ENCODE measurements around the gene KLHL21.
A peak's percentile ranks its signal among the peaks of the same experiment; 100 is the strongest.
"Not testable (repeated sequence)": the region's sequence is repeated elsewhere in the genome, so short reads cannot be mapped to it uniquely, and the experiment has no call there.

The KLHL21 gene

DNA sequence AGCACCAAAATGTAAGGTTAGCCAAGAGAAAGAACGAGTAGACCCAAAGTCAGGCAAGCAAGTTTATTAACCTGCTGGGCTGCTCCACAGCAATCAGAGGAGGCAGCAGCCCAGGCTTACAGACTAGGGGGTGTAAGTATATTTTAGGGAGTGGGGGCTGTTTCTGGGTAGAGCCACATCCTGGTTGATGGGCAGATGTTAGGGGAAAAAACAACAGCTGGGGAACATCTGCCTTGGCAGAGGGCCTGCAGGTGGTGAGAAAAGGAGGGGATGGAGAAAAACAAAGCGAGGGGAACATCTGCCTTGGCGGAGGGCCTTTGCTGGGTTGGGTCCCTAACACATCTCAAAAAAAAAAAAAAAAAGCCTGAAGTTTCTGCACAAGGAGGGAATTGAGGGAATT, 32.6 kb downstream of the KLHL21 start:
- TF ChIP-seq POLR2AphosphoS5 (IDR thresholded peaks at IDR 0.05; ENCODE audit: borderline replicate concordance, low read depth, low read length): no peak
- no peak for TF ChIP-seq FOXP2 (optimal IDR thresholded peaks at IDR 0.05; ENCODE audit: control extremely low read depth, extremely low read length, insufficient read depth)
- no peak for TF ChIP-seq EZH2 (IDR thresholded peaks at IDR 0.05)
- no peak overlapping the region for H3K4me3 ChIP-seq
- no peak overlapping the region for H3K27ac ChIP-seq
- H3K9me3 ChIP-seq (ENCODE audit: low read depth, low read length): no peaks in the 10 kb centered on the region
- no peak overlapping the region for H3K9ac ChIP-seq (ENCODE audit: insufficient read length)
- DNase-seq (ENCODE audit: low read depth, low spot score): no peak
- H3K36me3 ChIP-seq (ENCODE audit: insufficient read depth, low read length): no peaks in the 10 kb centered on the region

DNA sequence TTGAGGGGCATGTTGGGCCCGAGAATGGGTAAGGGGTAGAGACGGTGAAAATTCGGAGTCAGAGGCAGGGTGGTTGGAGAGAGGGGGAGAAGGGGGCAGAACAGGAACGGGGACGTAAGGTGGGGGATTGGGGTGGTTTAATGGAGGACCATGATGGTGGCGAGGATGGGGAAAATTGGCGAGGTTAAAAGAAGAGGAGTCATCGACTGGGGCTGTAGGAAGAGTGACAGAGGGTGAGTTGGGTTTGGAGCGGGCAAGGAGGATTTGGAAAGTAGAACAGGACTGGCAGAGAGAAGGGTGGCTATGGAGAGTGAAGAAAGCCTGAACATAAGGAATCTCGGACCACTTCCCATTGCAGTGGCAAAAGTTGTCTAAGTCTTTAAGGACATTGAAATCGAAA, 33.6 kb downstream of the KLHL21 start:
- Histone ChIP-seq H3K9me3 (ENCODE audit: low read depth, low read length) (no peaks in the 10 kb centered on the region), H3K4me3 (no peak overlapping the region), H3K36me3 (ENCODE audit: insufficient read depth, low read length) (no peaks in the 10 kb centered on the region), H3K9ac (ENCODE audit: insufficient read length) (no peak overlapping the region), H3K27ac (no peak overlapping the region)
- no peak for DNase-seq (ENCODE audit: low read depth, low spot score)
- TF ChIP-seq EZH2 (IDR thresholded peaks at IDR 0.05): no peak
- no peak for TF ChIP-seq POLR2AphosphoS5 (IDR thresholded peaks at IDR 0.05; ENCODE audit: borderline replicate concordance, low read depth, low read length)
- no peak for TF ChIP-seq FOXP2 (optimal IDR thresholded peaks at IDR 0.05; ENCODE audit: control extremely low read depth, extremely low read length, insufficient read depth)

DNA sequence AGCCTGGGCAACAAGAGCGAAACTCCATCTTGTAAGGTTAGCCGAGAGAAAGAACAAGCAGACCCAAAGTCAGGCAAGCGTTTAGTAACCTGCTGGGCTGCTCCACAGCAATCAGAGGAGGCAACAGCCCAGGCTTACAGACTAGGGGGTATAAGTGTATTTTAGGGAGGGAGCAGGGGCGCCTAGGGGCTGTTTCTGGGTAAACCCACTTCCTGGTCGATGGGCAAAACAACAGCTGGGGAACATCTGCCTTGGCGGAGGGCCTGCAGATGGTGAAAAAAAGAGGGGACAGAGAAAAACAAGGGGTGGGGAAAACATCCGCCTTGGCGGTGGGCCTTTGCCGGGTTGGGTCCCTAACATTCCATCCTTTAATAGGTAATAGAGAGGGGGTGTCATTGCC, 42.4 kb downstream of the KLHL21 start:
- Histone ChIP-seq H3K27ac (no peak overlapping the region), H3K9me3 (ENCODE audit: low read depth, low read length) (no peaks in the 10 kb centered on the region), H3K36me3 (ENCODE audit: insufficient read depth, low read length) (no peaks in the 10 kb centered on the region), H3K9ac (ENCODE audit: insufficient read length) (no peak overlapping the region), H3K4me3 (no peak overlapping the region)
- DNase-seq (ENCODE audit: low read depth, low spot score): no peak
- TF ChIP-seq EZH2 (IDR thresholded peaks at IDR 0.05) (no peak), POLR2AphosphoS5 (IDR thresholded peaks at IDR 0.05; ENCODE audit: borderline replicate concordance, low read depth, low read length) (no peak), FOXP2 (optimal IDR thresholded peaks at IDR 0.05; ENCODE audit: control extremely low read depth, extremely low read length, insufficient read depth) (no peak)

DNA sequence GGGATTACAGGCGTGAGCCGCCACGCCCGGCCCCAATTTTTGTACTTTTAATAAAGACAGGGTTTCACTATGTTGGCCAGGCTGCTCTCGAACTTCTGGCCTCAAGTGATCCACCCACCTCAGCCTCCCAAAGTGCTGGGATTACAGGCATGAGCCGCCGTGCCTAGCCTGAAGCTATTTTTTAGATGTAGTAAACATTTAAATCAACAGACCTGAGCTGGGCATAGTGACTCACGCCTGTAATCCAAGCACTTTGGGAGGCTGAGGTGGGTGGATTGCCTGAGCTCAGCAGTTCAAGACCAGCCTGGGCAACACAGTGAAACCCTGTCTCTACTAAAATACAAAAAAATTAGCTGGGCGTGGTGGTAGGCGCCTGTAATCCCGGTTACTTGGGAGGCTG, 43.5 kb downstream of the KLHL21 start:
- H3K9me3 ChIP-seq (ENCODE audit: low read depth, low read length); DNase-seq (ENCODE audit: low read depth, low spot score); H3K27ac ChIP-seq; H3K9ac ChIP-seq (ENCODE audit: insufficient read length); H3K4me3 ChIP-seq; H3K36me3 ChIP-seq (ENCODE audit: insufficient read depth, low read length): not testable (repeated sequence)

DNA sequence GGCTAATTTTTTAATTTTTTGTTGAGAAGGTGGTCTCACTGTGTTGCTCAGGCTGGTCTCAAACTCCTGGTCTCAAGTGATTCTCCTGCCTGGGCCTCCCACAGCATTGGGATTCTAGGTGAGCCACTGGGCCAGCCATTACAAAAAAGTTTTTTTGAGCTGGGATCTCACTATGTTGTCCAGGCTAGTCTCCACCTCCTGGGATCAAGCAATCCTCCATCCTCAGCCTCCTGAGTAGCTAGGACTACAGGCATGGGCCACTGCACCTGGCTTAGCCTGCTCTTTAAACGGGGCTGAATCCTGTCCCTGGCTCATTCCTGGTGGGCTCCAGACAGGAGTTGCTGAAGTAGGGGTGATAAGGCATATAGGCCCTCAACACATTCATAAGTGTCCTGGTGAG, 45.1 kb downstream of the KLHL21 start:
- Histone ChIP-seq H3K27ac (no peak overlapping the region), H3K4me3 (no peak overlapping the region), H3K9me3 (ENCODE audit: low read depth, low read length) (no peaks in the 10 kb centered on the region), H3K36me3 (ENCODE audit: insufficient read depth, low read length) (no peaks in the 10 kb centered on the region), H3K9ac (ENCODE audit: insufficient read length) (no peak overlapping the region)
- DNase-seq (ENCODE audit: low read depth, low spot score): no peak
- TF ChIP-seq FOXP2 (optimal IDR thresholded peaks at IDR 0.05; ENCODE audit: control extremely low read depth, extremely low read length, insufficient read depth) (no peak), POLR2AphosphoS5 (IDR thresholded peaks at IDR 0.05; ENCODE audit: borderline replicate concordance, low read depth, low read length) (no peak), EZH2 (IDR thresholded peaks at IDR 0.05) (no peak)

DNA sequence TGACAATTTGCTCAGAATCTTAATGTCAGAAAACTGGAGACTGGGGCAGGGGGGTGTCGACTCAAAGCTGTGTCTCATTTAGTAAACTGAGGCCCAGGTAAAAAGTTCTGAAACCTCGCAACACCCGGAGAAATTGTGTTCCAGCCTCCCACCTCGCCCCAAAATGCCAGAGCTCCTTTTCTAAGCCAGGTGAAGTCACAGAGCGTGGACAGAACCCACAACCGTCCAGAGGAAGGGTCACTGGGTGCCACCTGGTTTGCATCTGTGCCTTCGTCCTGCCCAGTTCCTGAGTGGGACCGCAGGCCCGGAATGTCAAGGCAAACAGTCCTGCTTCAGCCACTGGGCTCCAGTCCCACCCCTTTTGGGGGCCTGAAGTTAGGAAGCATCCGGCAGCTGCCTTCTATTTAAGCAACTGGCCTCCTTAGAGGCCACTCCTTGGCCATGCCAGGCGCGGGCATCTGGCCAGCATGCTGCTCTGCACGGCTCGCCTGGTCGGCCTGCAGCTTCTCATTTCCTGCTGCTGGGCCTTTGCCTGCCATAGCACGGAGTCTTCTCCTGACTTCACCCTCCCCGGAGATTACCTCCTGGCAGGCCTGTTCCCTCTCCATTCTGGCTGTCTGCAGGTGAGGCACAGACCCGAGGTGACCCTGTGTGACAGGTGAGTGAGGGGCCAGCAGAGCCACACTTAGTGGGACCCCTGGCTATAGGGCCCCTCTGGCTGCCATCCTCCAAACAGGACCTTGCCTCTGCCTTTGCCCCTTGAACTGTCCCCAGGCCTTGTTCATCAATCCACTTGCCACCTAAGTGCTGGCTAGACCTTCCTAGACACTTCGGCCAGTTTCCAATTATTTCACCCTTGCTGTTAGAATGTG, 47.5 kb downstream of the KLHL21 start, which contains the start of gene TAS1R1:
Gene TAS1R1, plus strand, starts transcription at position 401 of the 872 bp plus-strand sequence. Its CDS starts 67 bp downstream, at position 468.
- TF ChIP-seq POLR2AphosphoS5 (IDR thresholded peaks at IDR 0.05; ENCODE audit: borderline replicate concordance, low read depth, low read length) (no peak), FOXP2 (optimal IDR thresholded peaks at IDR 0.05; ENCODE audit: control extremely low read depth, extremely low read length, insufficient read depth) (no peak), EZH2 (IDR thresholded peaks at IDR 0.05) (no peak)
- Histone ChIP-seq H3K36me3 (ENCODE audit: insufficient read depth, low read length) (peaks cover 8% of the 10 kb centered on the region), H3K4me3 (peak within 1 kb of the TSS; percentile 91), H3K27ac (peak within 1 kb of the TSS; percentile 73; the same call in 1 of the 2 replicates), H3K9me3 (ENCODE audit: low read depth, low read length) (no peaks in the 10 kb centered on the region), H3K9ac (ENCODE audit: insufficient read length) (peak within 1 kb of the TSS; percentile 96)
- DNase-seq (ENCODE audit: low read depth, low spot score): no peak

DNA sequence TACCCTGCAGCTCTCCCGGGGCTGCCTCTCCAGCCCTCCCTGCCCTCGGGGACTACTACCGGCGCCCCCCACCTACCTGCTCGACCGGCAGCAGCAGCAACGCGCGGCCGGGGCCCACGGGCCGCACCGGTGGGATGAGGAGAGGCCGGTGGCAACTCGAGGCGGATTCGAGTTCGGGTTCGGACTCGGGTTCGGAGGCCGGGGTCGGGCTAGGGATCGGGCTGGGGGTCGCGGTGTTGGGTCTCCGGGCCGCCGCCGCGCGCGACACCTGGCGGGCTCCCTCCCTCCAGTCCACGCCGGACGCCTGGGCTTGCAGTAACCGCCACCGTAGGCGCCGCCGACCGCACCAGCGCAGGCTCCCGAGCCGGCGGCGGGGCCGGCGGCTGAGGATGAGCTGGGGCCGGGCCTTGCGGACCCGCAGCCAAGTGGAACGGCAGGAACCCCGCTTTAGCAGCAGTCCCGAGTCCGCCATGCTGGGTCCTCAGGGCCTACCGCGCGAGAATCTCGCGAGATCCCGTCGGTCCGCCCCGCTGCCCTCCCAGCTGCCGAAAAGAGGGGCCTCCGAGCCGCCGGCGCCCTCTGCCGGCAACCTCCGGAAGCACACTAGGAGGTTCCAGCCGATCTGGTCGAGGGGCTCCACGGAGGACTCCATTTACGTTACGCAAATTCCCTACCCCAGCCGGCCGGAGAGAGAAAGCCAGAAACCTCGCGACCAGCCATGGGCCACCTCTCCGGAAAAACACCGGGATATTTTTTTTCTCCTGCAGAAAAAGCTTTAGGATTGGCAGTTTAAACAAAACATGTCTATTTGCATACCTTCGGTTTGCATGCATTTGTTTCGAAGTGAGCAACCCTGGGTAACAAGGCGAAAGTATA, 48.4 kb downstream of the KLHL21 start, which contains the start of gene NOL9:
Gene NOL9, minus strand, starts transcription at position 483 of the 876 bp plus-strand sequence. Its CDS starts 11 bp downstream, at position 472.
- Histone ChIP-seq H3K27ac (peak within 1 kb of the TSS; percentile 73; the same call in 1 of the 2 replicates), H3K9me3 (ENCODE audit: low read depth, low read length) (no peaks in the 10 kb centered on the region), H3K4me3 (peak within 1 kb of the TSS; percentile 91), H3K36me3 (ENCODE audit: insufficient read depth, low read length) (peaks cover 17% of the 10 kb centered on the region), H3K9ac (ENCODE audit: insufficient read length) (peak within 1 kb of the TSS; percentile 96)
- peak; percentile 42 for DNase-seq (ENCODE audit: low read depth, low spot score)
- TF ChIP-seq EZH2 (IDR thresholded peaks at IDR 0.05) (no peak), POLR2AphosphoS5 (IDR thresholded peaks at IDR 0.05; ENCODE audit: borderline replicate concordance, low read depth, low read length) (peak; percentile 83), FOXP2 (optimal IDR thresholded peaks at IDR 0.05; ENCODE audit: control extremely low read depth, extremely low read length, insufficient read depth) (peak; percentile 65)

DNA sequence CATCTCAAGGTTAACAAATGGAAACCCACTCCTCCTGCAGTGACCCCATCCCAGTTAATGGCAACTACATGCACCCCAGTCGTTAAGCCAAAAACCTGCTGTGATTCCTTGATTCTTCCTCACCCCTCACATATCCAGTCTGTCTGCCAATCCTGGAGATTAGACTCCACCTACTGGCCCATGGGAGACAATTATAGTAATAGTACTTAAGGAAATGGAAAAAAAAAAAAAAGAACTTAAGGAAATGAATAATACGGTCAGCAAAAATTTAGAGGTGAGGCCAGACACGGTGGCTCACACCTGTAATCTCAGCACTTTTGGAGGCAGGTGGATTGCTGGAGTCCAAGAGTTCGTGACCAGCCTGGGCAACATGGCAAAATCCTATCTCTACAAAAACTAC, 55.4 kb downstream of the KLHL21 start:
- Histone ChIP-seq H3K4me3 (no peak overlapping the region), H3K27ac (no peak overlapping the region), H3K9ac (ENCODE audit: insufficient read length) (no peak overlapping the region), H3K9me3 (ENCODE audit: low read depth, low read length) (no peaks in the 10 kb centered on the region), H3K36me3 (ENCODE audit: insufficient read depth, low read length) (peaks cover 69% of the 10 kb centered on the region)
- DNase-seq (ENCODE audit: low read depth, low spot score): no peak
- TF ChIP-seq FOXP2 (optimal IDR thresholded peaks at IDR 0.05; ENCODE audit: control extremely low read depth, extremely low read length, insufficient read depth): no peak
- TF ChIP-seq EZH2 (IDR thresholded peaks at IDR 0.05): no peak
- TF ChIP-seq POLR2AphosphoS5 (IDR thresholded peaks at IDR 0.05; ENCODE audit: borderline replicate concordance, low read depth, low read length): no peak
